Measurements from ENCODE around the gene AP3D1.

GRCh38 chr19:2150794-2151338 is 500 bp downstream of the AP3D1 start:
- TF ChIP-seq CTCF (IDR thresholded peaks at IDR 0.05) (no peak), ZFX (IDR thresholded peaks at IDR 0.05; ENCODE audit: borderline replicate concordance) (no peak)
